GM21360 (cell line): Measurements from ENCODE around the gene EML4.
"Not testable (repeated sequence)": the region's sequence is repeated elsewhere in the genome, so short reads cannot be mapped to it uniquely, and the experiment has no call there.

Experiments
- ATAC-seq: cut with Tn5 transposase; IDR thresholded peaks from one replicate; pipeline ENCODE4 v1.9.1; 2021; ENCODE audit warnings: mild to moderate bottlenecking, moderate library complexity; ENCODE audit not compliant: unreplicated experiment

EML4 gene

DNA sequence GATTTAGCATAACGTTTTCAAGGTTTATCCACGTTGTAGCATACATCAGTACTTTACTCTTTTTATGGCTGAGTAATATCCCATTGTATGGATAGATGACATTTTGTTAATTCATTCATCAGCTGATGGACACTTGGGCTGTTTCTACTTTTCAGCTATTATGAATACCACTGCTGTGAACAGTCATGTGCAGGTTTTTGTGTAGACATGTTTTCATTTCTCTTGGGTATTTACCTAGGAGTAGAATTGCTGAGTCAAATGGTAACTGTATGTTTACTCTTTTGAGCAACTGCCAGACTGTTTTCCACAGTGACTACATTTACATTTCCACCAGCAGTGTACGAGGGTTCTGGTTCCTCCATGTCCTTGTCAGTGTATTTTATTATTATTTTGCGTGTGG, 158.0 kb downstream of the EML4 start:
- no peak for ATAC-seq

DNA sequence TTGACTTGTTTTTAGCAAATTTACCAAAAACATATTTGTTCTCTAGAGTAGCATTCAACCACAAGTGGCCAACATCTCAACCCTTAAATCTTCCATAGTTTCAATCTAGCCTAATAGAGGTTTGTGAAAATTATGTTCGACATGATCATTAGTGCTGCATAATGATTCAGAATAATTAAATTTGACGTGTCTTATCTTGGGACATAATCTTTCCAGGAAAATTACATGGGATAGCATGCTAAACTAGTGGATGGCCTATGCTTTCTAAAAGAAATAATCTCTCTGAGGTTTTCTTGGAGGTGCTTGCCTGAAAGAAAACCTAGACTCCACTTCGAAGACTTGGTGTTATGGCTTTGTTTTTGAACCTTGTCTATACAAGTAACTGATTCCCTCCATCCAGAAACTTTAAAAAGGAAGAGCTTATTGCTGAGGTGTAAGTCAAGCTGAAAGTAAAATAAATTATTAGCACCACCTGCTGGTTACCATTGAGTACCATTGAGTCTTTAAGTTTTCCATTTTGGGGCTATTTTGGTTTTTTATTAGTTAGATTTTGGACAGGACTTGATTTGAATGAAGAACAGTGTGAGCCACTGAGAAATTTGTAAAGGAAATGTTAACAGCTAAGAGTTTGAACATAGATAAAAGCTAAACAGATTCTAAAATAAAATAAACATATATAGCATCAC, 159.1 kb downstream of the EML4 start:
- ATAC-seq, result no peak

GRCh38 chr2:42328923-42329322, 159.8 kb downstream of the EML4 start:
- no peak for ATAC-seq

DNA sequence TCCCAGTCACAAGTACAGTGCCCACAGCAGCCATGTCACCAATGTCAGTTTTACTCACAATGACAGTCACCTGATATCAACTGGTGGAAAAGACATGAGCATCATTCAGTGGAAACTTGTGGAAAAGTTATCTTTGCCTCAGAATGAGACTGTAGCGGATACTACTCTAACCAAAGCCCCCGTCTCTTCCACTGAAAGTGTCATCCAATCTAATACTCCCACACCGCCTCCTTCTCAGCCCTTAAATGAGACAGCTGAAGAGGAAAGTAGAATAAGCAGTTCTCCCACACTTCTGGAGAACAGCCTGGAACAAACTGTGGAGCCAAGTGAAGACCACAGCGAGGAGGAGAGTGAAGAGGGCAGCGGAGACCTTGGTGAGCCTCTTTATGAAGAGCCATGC, 160.6 kb downstream of the EML4 start:
- ATAC-seq, result no peak

- no peak for ATAC-seq
Observed at GRCh38 chr2:42331569-42332284, 162.6 kb downstream of the EML4 start.

DNA sequence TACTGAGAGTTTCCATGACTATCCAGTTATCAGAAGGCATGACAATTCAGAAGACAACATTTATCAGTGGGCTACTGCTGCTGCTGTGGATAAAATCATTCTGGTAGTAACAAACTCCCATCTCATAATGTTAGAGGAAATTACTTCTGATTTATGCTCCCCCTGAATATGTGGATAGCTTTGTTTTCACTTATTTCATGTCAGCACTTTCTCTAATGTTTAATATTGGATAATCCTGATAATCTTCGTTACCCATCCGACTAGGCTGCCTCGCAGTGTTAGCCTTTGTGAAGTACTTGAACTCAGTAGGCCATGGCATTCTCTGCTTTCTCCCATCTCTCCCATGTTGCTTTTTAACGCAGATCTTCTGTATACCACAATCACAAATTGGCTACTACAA, 163.4 kb downstream of the EML4 start:
- ATAC-seq, result no peak

- no peak for ATAC-seq
Observed at GRCh38 chr2:42333579-42333978, 164.4 kb downstream of the EML4 start.

DNA sequence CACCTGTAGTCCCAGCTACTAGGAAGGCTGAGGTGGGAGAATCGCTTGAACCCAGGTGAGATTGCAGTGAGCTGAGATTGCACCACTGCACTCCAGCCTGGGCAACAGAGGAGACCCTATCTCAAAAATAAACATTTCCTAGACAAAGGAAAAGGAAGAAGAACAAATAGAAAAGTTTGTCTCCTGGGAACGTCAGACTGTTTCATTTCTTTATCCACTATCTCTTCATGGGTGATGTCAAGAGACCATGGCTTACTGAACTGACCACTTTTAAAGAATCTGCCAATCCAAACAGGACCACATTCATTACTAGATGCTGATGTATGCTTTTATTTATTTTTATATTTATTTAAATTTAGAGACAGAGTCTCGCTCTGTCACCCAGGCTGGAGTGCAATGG, 165.1 kb downstream of the EML4 start:
- ATAC-seq, result no peak

DNA sequence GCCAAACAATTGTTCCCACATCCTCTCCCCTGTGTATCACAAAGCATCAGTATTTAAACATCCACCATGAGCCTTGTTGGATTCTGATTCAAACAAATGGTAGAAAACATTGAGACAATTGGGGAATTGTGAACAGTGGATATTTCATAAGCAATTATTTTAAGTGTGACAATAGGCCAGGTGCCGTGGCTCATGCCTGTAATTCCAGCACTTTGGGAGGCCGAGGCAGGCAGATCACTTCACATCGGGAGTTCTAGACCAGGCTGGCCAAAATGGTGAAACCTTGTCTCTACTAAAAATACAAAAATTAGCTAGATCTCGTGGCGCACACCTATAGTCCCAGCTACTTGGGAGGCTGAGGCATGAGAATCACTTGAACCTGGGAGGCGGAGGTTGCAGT, 165.7 kb downstream of the EML4 start:
- ATAC-seq, result not testable (repeated sequence)

- ATAC-seq, result no peak
Observed at GRCh38 chr2:42335514-42336104, 166.5 kb downstream of the EML4 start.

GRCh38 chr2:42336361-42336965, 167.3 kb downstream of the EML4 start:
- no peak for ATAC-seq

- no peak for ATAC-seq
Observed at GRCh38 chr2:42337356-42337820, 168.2 kb downstream of the EML4 start.

DNA sequence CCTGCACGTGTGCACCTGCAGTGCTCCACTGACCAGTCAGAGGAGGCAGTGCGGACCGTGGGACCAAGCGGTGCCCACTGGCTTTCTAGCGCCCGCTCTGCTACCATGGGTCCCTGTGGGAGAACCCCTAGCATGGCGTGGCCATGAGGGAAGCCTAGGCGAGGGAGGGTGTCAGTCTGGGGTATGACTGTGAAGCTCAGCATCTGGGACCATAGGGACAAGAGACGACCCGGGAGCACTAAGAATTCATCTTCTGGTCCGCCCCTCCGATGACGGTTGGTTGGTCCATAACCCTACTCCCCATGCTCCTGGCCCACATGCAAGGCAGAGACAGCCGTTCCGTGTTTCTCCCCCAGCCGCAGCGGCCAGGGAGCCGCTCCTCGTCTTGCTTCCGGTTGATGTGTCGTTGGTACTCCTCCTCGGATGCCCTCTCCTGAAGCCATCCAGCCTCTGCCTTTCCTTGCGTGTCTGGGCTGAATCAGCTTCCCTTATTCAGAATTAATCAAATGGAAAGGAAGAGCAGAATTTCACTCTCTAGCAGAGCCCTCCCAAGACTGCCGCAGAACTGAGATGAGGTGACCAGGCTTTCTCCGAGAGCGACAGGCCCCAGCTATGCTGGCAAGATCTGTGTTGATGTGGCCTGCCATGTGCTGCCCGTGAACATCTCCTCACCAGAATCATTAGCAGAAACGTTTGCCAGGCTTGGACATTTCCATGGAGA, 168.9 kb downstream of the EML4 start:
- no peak for ATAC-seq

DNA sequence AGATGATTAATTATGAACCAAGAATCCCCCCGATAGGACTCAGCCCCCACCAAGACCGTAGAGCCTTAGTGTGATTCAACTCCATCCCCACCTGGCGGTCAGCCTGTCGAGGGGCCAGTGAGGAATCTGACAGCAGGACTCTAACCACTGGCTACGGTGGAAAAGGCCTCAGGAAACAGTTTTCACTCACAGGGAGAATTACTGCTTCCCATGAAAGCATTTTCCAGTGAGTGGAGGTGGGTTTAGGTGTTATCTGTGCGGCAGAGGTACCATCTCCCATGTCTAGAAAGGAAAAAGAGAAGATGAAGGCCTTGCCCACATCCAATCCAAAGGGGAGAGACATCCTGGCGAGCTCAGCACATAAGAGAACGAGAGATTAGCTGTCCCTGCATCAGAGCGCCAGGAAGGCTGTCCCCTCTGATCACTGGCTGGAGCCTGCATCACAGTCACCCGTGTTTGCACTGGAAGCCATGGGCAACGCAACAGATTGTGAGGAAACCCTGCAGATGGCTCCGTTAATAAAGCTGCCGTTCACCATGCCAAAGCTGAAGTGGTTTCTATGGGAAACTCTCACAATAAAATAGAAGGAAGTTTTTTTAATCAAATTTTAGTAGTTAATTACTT, 169.5 kb downstream of the EML4 start:
- no peak for ATAC-seq

GRCh38 chr2:42339191-42339912, 170.2 kb downstream of the EML4 start:
- ATAC-seq, result no peak

DNA sequence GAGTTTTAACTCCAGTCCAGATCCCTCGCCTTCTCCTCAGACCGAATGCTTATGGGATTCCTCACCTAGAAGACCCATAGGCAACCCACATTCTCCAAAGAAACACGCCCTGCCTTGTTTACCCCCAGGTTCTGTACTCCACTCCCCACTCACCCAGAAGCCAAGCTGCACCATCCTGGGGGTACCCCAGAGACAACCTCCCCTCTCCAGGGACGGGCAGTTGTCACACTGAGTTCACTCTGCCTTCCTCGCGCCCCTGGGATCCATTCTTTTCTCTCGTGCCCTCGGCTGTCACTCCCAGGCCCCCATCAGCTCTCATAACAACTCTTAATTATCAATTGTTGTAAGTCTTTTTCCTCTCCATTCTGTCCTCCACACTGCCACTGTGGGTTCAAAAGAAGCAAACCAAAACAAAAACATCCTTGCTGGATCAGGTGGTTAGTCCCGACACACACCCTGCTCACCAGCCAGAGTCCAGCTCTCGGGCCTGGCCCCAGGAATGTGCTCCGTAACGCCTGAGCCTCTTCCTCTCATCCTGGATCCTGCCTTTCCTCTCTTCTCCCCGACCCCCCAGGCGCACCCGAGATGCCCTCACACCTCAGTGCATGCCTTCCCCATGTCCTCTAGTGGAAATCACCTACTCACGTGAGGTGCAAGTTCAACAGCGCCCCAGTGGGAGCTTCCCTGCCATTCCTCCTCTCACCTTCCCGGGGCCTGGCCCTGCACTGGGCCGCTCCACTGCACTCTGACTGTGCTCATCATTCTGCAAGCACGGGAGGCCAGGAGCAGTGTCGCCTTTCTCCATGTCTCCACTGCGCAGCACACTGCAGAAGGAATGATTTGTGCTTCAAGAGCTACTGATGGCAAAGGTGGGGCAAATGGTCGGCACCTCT, 171.1 kb downstream of the EML4 start:
- no peak for ATAC-seq

GRCh38 chr2:42340938-42341636, 171.9 kb downstream of the EML4 start:
- ATAC-seq, result no peak

DNA sequence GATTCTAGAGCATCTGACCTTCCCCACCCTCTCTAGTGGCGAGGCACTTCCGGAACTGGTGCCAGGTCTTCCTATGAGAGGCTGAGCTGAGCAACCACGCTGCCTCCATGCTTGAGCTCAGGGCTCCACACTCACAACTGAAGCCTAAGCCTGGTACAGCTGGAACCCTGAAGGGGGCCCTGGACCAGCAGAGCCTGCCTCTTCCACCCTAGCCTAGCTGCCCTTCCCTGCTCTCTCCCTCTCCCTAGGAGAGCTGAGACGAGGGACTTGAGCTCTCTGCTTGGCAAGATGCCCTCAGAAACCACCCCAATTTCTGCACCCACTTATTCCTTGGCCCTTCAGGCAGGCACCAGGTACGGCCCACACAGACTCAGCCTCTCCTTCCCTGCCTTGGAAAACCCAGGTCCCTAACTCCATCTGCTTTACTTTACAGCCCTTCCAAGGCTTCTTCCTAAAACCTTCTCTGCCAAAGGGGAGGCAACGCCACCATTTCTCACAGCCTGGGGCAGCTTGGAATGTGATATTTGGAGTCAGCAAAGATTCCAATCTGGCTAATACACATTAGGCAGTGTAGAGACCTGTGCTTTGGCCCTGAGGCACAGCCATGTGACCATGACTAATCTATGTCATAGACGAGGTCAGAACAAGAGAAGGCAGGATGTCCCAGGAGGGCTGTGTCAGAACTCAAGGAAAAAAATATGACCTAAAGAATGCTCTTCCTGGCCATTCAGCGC, 173.1 kb downstream of the EML4 start:
- ATAC-seq, result no peak
